A673 (cell line): ENCODE measurements around the gene TBC1D24. TPM values are rescaled to one million over a fixed set of nuclear protein-coding genes. Genes with fewer than 3 reads are reported as not detected.

Experiments used
- BruUV-seq: library from RNA; stranded (reverse); fragments of 400-500 nt; replicated peaks from 2 replicates; lab custom pipeline; 2021; lab: Mats Ljungman, UMichigan
- CTCF ChIA-PET: fragments of 300-600 bp; sonication (Branson Sonifier 250); formaldehyde crosslinking; loops from one replicate; lab custom pipeline; 2022; ENCODE audit warnings: antibody characterized with exemption; lab: Charles Lee
- POLR2A ChIA-PET: fragments of 300-600 bp; sonication (Branson Sonifier 250); formaldehyde crosslinking; loops from one replicate; lab custom pipeline; 2022; ENCODE audit warnings: antibody characterized with exemption; ENCODE audit not compliant: low non-redundant PET; lab: Charles Lee
- DNase-seq: peaks from one replicate; pipeline ENCODE4 v3.0.0-alpha.2; 2015; ENCODE audit warnings: low spot score
- H3K27ac ChIP-seq: fragments of 200-600 bp; sonication (generic); 2 replicates; pipeline ENCODE4 v1.5.1; 2016; ENCODE audit warnings: mixed run types, low read depth, mild to moderate bottlenecking, mixed read lengths, antibody characterized with exemption, low read length; ENCODE audit not compliant: poor library complexity, severe bottlenecking
- H3K27me3 ChIP-seq: fragments of 200-600 bp; sonication (generic); replicated peaks from 2 replicates; pipeline ENCODE4 v1.6.1; 2017; ENCODE audit warnings: mixed run types, low read depth, mild to moderate bottlenecking, mixed read lengths, antibody characterized with exemption, low read length; ENCODE audit not compliant: insufficient read depth, poor library complexity
- H3K36me3 ChIP-seq: fragments of 200-600 bp; sonication (generic); 2 replicates; pipeline ENCODE4 v1.6.1; 2016; ENCODE audit warnings: mixed run types, mild to moderate bottlenecking, mixed read lengths, antibody characterized with exemption, low read length; ENCODE audit not compliant: insufficient read depth, poor library complexity, severe bottlenecking
- H3K4me1 ChIP-seq: fragments of 200-600 bp; sonication (generic); 2 replicates; pipeline ENCODE4 v1.6.1; 2017; ENCODE audit warnings: mixed run types, mild to moderate bottlenecking, mixed read lengths, antibody characterized with exemption, low read length; ENCODE audit not compliant: insufficient read depth, poor library complexity, severe bottlenecking
- H3K4me3 ChIP-seq: fragments of 200-600 bp; sonication (generic); 2 replicates; pipeline ENCODE4 v1.5.1; 2016; ENCODE audit warnings: low read depth, mixed run types, mild to moderate bottlenecking, mixed read lengths, low read length; ENCODE audit not compliant: poor library complexity, severe bottlenecking
- H3K9me3 ChIP-seq: fragments of 200-600 bp; sonication (generic); 2 replicates; pipeline ENCODE4 v1.6.1; 2016; ENCODE audit warnings: mixed run types, low read depth, mild to moderate bottlenecking, mixed read lengths, antibody characterized with exemption, low read length; ENCODE audit not compliant: poor library complexity, severe bottlenecking
- CTCF ChIP-seq: fragments of 300-800, 200-600 bp; sonication (generic); conservative IDR thresholded peaks from 2 replicates; pipeline ENCODE4 v1.5.1; 2017; ENCODE audit warnings: low read depth, mild to moderate bottlenecking, antibody characterized with exemption, low read length, moderate library complexity, mixed read lengths
- EZH2 ChIP-seq: fragments of 200-600 bp; sonication (generic); IDR thresholded peaks from 2 replicates; pipeline ENCODE4 v1.6.1; 2017; ENCODE audit warnings: borderline replicate concordance, low read depth, mild to moderate bottlenecking, mixed read lengths, antibody characterized with exemption, low read length; ENCODE audit not compliant: poor library complexity, severe bottlenecking
- intact Hi-C: fragments of 100-400 bp; cut with micrococcal nuclease; formaldehyde crosslinking; loops from one replicate; pipeline ENCODE4 v1.10.0; 2022; ENCODE audit not compliant: unreplicated experiment
- total RNA-seq: library from RNA; stranded (reverse); gene quantifications from 2 replicates; pipeline ENCODE4 v1.2.3, GENCODE V29; 2021

The TBC1D24 gene
- total RNA-seq, 1 experiment from 2014 or later: 24.2 TPM

- ChIA-PET CTCF (interaction anchor here (1.1 kb wide), 1 partner anchor 31 kb away, joined by 7 read pairs; no protein-coding TSS in a partner anchor), POLR2A (interaction anchor here (0.6 kb wide), 1 partner anchor 212 kb away, joined by 6 read pairs; the partner anchor contains the start of gene KCTD5)
- TF ChIP-seq EZH2 (no peak), CTCF (no peak)
- intact Hi-C loops: no loop called here
- BruUV-seq: no TSS peak
- DNase-seq: peak; percentile 54
- H3K27me3 ChIP-seq: no peaks in the 10 kb centered on the region
- H3K9me3 ChIP-seq: no peaks in the 10 kb centered on the region
- peak overlapping the region; percentile 46 for H3K4me3 ChIP-seq
- H3K4me1 ChIP-seq: peaks cover 63% of the 10 kb centered on the region
- peak overlapping the region; percentile 97 for H3K27ac ChIP-seq
- no peaks in the 10 kb centered on the region for H3K36me3 ChIP-seq
Measured at GRCh38 chr16:2470603-2471015, 4.3 kb upstream of the TBC1D24 start.

- CTCF ChIA-PET: interaction anchor here (1.1 kb wide), 1 partner anchor 30 kb away, joined by 7 read pairs; no protein-coding TSS in a partner anchor
- intact Hi-C loops: no loop called here
- Histone ChIP-seq H3K4me1 (peaks cover 68% of the 10 kb centered on the region), H3K36me3 (no peaks in the 10 kb centered on the region), H3K9me3 (no peaks in the 10 kb centered on the region), H3K27me3 (no peaks in the 10 kb centered on the region), H3K4me3 (peak within 1 kb of the TSS; percentile 46), H3K27ac (peak within 1 kb of the TSS; percentile 97)
- POLR2A ChIA-PET: interaction anchor here (0.6 kb wide), 1 partner anchor 211 kb away, joined by 6 read pairs; the partner anchor contains the start of gene KCTD5
- TF ChIP-seq EZH2 (no peak), CTCF (no peak)
- no TSS peak for BruUV-seq
- peak; percentile 67 for DNase-seq
Measured at GRCh38 chr16:2471016-2471652, 3.8 kb upstream of the TBC1D24 start, which contains the start of gene NTN3. Gene NTN3, plus strand, starts transcription at chr16:2471297. Its CDS starts 405 bp downstream, at chr16:2471702.

- BruUV-seq: no TSS peak
- intact Hi-C loops: no loop called here
- ChIA-PET POLR2A (no interaction called here), CTCF (interaction anchor here (1.1 kb wide), 1 partner anchor 30 kb away, joined by 7 read pairs; no protein-coding TSS in a partner anchor)
- no peaks in the 10 kb centered on the region for H3K27me3 ChIP-seq
- H3K36me3 ChIP-seq: no peaks in the 10 kb centered on the region
- H3K4me3 ChIP-seq: peak overlapping the region; percentile 46
- no peak for TF ChIP-seq EZH2
- no peak for TF ChIP-seq CTCF
- no peak for DNase-seq
- peaks cover 69% of the 10 kb centered on the region for H3K4me1 ChIP-seq
- no peaks in the 10 kb centered on the region for H3K9me3 ChIP-seq
- H3K27ac ChIP-seq: peak overlapping the region; percentile 97
Measured at GRCh38 chr16:2471653-2472487, 3.1 kb upstream of the TBC1D24 start.
